GM19099 (cell line): ENCODE measurements around the gene E4F1.

Experiments
- POLR2A ChIP-seq: IDR thresholded peaks from 3 replicates; pipeline ENCODE4 v1.6.1; 2011; ENCODE audit warnings: low read depth; ENCODE audit not compliant: insufficient read length; ENCODE audit errors: extremely low read depth

The E4F1 gene

GRCh38 chr16:2237493-2238149 is 14.2 kb downstream of the E4F1 start:
- TF ChIP-seq POLR2A: no peak

- TF ChIP-seq POLR2A: peak; percentile 7
Measured at GRCh38 chr16:2238150-2238837, 14.9 kb downstream of the E4F1 start.

GRCh38 chr16:2238838-2239675 is 15.7 kb downstream of the E4F1 start:
- no peak for TF ChIP-seq POLR2A

DNA sequence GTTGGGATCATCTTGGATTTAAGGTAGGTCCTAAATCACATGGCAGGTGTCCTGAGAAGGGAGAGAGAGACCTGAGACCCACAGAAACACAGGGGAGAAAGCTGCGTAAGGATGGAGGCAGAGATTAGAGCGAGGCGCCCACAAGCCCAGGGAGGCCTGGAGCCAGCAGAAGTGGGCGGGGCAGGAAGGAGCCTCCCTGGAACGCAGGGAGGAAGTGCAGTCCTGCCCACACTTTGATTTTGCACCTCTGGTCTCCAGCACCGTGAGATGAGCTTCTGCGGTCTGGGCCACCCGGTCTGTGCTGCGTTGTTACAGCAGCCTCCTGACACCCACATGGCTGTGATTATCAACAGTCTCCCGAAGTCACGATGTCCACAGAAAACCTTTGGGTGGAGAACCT is 19.2 kb downstream of the E4F1 start:
- no peak for TF ChIP-seq POLR2A

DNA sequence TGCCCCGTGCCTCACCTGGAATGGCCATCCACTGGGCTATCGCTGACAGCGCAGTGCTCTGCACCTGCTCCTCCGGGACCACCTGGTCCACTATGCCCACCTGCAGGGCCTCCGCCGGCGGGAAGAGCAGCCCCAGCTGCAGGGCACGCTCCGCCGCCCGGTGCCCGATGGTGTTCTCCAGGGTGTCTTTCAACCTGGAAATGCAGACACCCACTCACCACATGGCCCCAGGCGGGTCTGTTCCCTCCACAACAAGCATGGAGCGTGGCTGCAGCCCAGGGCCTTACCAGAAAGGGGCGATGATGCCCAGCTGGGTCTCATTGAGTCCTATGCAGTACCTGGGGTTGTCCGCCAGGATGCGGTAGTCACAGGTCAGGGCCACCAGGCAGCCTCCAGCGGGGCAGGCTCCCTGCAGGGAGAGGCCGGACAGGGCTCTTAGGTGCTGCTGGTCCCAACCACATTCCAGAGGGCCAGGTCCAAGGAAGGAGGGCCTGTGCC is 19.7 kb downstream of the E4F1 start:
- no peak for TF ChIP-seq POLR2A

DNA sequence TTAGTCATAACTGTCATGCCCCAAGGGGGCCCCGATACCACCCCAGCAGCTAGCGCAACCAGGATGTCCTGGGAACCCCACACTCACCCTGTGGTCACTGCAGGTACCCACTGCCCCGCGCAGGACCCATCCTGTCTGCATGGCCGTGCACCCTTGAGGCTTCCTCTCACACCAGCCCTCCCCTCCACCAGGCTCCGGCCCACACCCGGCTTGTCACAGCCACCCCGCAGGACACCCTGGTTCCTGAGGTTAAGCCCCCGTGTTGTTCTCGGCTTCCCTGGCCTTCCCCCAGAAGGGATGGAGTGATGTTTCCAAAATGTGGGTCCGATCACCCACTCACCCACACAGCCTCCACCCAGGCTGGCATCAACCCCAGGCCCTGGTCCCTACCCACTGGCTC is 20.4 kb downstream of the E4F1 start:
- no peak for TF ChIP-seq POLR2A

GRCh38 chr16:2244301-2244700 is 20.9 kb downstream of the E4F1 start:
- TF ChIP-seq POLR2A: no peak

- TF ChIP-seq POLR2A: no peak
Measured at GRCh38 chr16:2244926-2245795, 21.8 kb downstream of the E4F1 start.

DNA sequence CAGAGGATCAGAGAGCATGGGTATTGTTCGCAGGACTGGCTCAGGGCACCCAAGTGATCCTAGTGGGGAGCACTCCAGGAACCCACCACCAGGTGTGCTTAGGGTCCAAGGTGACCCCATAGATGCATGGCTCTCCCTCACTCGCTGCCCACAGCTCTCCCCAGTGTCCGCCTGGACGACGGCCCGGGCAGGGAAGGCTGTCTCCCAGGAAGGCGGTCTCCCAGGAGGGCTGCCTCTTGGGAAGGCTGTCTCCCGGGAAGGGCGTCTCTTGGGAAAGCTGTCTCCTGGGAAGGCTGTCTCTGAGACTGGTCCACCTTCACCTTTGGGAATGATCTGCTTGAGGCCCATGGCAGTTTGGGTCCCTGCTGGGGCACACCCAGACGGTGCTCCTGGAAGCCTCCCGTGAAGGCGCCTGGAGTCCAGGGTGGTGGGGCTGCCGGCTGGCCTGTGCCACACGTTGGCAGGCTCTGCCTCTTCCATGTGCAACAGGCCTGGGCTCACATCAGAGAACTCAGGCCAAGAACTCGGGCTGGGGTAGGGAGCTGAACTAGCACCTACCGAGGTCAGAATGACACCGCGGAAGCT is 23.0 kb downstream of the E4F1 start:
- no peak for TF ChIP-seq POLR2A

- TF ChIP-seq POLR2A: no peak
Measured at GRCh38 chr16:2250652-2251295, 27.4 kb downstream of the E4F1 start.

DNA sequence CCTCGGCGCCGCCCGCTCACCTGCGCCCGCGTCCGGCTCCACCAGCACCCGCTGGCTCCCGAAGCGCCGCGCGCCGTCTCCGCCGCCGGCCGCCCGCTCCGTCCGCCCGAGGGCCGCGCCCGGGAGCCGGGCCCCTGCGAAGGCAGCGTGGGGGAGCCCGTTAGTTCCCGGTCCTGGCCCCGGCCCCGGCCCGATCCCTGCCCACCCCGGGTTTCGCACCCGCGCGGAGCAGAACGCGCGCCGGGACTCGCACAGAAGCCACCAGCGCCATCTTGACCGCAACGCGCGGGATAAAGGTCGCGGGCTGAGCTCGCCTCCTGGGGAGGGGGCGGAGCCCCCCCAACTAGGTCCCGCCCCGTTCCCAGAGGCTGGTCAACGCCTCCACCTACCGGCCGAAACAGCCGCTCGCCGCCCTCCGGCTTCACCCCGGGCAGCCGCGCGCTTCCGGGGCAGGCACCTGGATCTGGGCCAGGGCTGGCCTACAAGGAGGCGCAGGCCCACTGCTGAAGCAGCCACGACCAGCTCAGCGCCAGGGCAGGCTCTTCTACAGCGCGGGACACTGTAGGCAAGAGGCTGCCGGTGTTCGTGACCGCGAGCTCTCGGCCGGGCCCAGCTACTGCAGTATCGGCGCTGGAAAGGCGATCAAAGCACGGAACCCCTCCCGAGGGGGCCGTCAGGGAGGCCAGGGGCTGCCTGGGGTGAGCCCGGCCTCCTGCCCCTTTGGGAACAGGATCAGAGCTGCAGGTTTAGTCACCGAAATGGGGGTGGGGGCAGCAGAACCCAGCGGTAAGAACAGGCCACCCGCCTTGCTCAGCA is 28.1 kb downstream of the E4F1 start, which contains the start of gene ECI1:
Gene ECI1 (minus strand): TSS at position 292 of the 816 bp plus-strand sequence. CDS start 21 bp downstream, at position 271.
- peak; percentile 92 for TF ChIP-seq POLR2A

DNA sequence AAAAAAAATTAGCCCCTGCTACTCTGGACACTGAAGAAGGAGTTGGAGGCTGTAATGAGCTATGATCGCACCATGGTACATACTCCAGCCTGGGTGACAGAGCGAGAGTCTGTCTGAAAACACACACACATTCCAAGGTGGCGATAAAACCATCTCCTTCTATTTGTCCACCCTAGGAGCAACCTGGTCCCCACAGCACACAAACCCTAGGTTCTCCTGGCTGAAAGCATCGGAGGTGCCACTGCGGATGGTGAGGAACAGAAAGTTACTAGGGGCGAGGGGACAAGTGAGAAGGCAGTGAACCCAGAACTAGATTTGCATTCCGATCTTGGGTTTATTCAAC is 29.4 kb downstream of the E4F1 start:
- no peak for TF ChIP-seq POLR2A

GRCh38 chr16:2253293-2253692 is 29.9 kb downstream of the E4F1 start:
- no peak for TF ChIP-seq POLR2A

- no peak for TF ChIP-seq POLR2A
Measured at GRCh38 chr16:2256531-2257140, 33.2 kb downstream of the E4F1 start.
